ENCODE measurements around the gene KCNIP4.

Gene KCNIP4

DNA sequence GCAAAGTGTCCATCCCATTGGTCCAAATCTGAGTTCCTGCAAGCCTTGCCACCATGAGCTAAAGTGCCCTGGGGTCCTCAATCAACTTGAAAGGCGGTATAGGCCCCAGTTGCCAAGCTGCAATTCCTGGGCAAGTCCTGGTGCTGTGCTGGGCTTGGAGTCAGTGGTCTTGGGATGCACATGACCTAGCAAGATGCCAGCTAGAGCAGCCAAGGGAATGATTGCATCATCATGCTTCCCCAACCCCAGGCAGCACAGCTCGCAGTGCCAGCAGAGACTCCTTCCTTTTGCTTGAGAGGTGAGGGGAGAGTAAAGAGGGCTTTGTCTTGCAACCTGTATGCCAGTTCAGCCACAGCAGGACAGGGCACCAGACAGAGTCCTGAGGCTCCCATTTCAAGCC lies 50.5 kb downstream of the KCNIP4 start:
- TF ChIP-seq, protein P1, sequence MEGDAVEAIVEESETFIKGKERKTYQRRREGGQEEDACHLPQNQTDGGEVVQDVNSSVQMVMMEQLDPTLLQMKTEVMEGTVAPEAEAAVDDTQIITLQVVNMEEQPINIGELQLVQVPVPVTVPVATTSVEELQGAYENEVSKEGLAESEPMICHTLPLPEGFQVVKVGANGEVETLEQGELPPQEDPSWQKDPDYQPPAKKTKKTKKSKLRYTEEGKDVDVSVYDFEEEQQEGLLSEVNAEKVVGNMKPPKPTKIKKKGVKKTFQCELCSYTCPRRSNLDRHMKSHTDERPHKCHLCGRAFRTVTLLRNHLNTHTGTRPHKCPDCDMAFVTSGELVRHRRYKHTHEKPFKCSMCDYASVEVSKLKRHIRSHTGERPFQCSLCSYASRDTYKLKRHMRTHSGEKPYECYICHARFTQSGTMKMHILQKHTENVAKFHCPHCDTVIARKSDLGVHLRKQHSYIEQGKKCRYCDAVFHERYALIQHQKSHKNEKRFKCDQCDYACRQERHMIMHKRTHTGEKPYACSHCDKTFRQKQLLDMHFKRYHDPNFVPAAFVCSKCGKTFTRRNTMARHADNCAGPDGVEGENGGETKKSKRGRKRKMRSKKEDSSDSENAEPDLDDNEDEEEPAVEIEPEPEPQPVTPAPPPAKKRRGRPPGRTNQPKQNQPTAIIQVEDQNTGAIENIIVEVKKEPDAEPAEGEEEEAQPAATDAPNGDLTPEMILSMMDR (IDR thresholded peaks at IDR 0.05), result no peak

DNA sequence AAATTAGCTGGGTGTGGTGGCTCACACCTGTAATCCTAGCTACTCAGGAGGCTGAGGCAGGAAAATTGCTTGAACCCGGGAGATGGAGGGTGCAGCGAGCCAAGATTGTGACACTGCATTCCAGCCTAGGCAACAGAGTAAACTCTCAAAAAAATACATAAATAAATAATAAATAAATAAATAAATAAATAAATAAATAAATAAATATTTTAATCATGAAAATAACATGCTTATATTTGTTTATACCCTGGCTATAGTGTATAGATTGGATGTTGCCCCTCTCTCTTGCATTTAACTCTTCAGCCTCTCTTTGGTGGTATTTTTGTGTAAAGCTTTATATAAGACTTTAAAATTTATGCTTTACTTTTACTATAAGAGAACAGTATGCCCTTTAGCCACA lies 51.8 kb downstream of the KCNIP4 start:
- TF ChIP-seq, protein P1 (IDR thresholded peaks at IDR 0.05), result no peak

DNA sequence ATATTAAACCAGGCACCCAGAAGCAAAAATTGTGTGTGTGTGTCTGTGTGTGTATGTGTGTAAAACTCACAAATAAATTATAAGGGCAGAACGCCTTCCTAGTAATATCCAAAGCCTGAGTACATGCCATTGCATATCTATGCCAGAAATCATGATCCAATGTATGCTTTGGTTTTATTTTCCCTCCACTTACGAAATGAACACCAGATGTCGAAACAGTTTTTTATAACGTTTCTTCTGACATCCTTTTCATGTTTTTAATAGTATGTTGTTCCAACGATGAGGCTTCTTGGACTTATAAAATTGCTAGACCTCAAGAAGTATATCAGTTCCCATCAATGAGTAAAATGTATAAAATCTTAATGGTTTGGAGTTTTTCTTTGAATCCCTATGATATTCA lies 55.4 kb downstream of the KCNIP4 start:
- TF ChIP-seq, protein P1 (IDR thresholded peaks at IDR 0.05), result no peak

DNA sequence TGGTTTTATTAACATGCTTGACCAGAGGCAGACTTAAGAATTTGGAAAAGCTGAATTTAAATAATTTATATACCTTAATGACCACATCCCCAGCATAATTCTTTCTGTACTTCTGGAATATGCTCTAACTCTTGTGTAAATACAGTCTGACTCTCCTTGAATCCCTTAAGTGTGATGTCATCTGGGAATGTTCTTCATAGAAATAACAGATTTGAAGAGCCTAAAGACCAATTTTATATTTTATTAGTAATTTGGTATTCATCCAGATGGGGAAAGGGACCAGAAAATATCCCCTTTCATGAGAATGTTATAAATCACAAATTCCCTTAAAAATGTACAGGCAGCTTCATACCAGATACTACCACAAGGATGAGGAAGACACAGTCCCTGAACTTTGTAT lies 58.3 kb downstream of the KCNIP4 start:
- TF ChIP-seq, protein P1 (IDR thresholded peaks at IDR 0.05), result no peak

DNA sequence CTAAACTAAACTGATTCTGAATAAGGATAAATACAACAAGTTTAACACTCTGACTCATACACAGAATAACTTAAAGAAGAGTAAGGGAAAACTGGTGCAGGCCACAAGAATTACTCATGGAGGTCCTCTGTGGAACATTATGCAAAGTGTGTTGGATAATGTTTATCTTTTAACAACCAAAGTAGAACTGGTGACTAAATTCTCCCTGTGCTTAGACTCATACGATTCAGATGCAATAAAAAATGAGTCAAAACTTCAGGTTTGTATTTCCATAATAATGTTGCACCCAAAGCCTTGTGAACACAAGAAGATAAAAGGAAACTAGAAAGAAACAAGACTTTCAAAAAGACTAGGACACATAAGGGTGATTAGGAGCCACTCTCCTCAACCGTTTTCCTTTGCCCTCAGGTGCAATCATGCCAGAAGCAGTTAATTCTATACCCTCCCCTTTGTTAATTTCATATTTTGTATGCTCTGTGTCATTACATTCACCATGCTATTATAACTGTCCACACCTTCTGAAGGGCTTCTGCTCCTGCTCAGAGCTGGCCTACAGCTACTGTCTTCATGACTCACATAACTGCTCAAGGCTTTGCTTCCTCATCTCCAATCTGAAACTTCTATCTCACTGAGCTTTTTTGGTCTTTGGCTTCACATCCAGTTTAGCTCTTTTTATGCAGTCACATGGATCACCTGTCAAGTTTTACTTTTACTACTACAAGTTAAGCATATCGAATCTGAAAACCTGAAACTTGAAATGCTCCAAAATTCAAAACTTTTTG lies 60.2 kb downstream of the KCNIP4 start:
- TF ChIP-seq, protein P1 (IDR thresholded peaks at IDR 0.05), result no peak

DNA sequence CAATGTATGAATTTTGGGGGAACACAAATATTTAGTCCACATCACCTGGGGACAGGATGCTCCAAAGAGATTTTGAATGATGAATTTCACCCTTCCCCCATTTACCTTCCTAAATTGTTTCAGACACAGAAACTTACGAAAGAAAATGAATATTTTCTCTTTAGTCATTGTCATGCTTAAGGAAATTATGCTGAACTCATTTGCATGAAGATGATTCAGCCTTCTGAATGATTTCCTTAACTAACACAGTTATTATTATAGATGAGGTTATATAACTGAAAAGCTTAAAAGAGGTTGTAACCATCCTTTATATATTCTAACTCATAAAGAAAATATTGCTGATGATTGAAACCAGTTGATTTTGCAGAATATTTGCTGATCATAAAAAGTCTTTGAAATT lies 61.1 kb downstream of the KCNIP4 start:
- TF ChIP-seq, protein P1 (IDR thresholded peaks at IDR 0.05), result no peak

DNA sequence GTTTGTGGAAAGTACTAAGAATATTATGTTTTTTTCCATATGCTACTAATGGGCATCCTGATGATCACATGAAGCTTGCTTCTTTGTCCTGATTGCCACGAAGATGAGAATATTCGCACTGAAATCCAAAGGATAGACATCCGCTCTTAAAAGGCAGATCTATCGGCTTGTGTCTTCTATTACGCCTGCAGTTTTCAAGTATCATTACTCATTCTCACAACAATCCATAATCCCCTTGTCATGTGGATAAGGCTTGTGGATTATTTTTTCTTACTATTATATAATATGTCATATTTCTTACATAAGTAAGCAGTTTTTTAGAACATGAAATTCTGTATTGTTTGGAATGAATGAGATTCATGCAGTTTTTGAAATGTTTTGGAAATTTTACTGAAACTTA lies 62.8 kb downstream of the KCNIP4 start:
- TF ChIP-seq, protein P1 (IDR thresholded peaks at IDR 0.05), result no peak

DNA sequence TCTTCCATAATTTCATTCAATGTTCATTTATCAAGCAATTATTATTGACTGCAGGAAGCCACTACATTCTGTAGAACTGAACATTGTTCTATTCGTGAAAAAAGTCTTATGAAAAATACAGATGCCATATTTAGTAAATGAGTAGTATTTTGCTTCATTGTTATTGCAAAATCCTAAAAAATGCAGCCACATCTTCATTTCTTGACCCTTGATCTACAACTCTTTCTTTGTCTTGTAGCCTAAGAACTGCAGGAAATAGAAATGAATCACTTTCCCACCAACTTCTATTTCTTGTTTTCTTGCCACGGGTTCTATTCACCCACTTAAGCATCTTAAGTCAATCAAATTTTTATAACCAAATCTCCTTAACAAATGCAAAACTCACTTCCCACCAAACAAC lies 63.3 kb downstream of the KCNIP4 start:
- TF ChIP-seq, protein P1 (IDR thresholded peaks at IDR 0.05), result no peak
